GM23338 (cell line): Measurements from ENCODE around the gene CCDC134. TPM values are rescaled to one million over a fixed set of nuclear protein-coding genes. Genes with fewer than 3 reads are reported as not detected.

Experiments
- ATAC-seq: fragments of 200-7000 bp; cut with Tn5 transposase; 3 replicates; pipeline ENCODE4 v1.9.1; 2020
- DNase-seq: peaks from one replicate; pipeline ENCODE4 v3.0.0-alpha.2; 2015; ENCODE audit warnings: low spot score
- H2AFZ ChIP-seq: fragments of 200-600 bp; sonication (generic); 2 replicates; pipeline ENCODE4 v1.8.0; 2016; ENCODE audit warnings: antibody characterized with exemption, mild to moderate bottlenecking, moderate library complexity
- H3F3A ChIP-seq: fragments of 200-600 bp; sonication (generic); replicated peaks from 2 replicates; pipeline ENCODE4 v1.8.0; 2017; ENCODE audit warnings: antibody characterized with exemption, mixed run types, low read depth
- H3K27ac ChIP-seq: fragments of 200-600 bp; sonication (generic); 2 replicates; pipeline ENCODE4 v1.6.1; 2016; ENCODE audit warnings: low read depth
- H3K27me3 ChIP-seq: fragments of 200-600 bp; sonication (generic); 2 replicates; pipeline ENCODE4 v1.8.0; 2016; ENCODE audit warnings: mild to moderate bottlenecking, mixed run types, moderate library complexity; ENCODE audit not compliant: insufficient read depth
- H3K36me3 ChIP-seq: fragments of 200-600 bp; sonication (generic); 2 replicates; pipeline ENCODE4 v1.8.0; 2016; ENCODE audit warnings: mild to moderate bottlenecking; ENCODE audit not compliant: insufficient read depth
- H3K4me1 ChIP-seq: fragments of 200-600 bp; sonication (generic); 2 replicates; pipeline ENCODE4 v1.8.0; 2016; ENCODE audit warnings: mild to moderate bottlenecking, moderate library complexity; ENCODE audit not compliant: insufficient read depth
- H3K4me2 ChIP-seq: fragments of 200-600 bp; sonication (generic); 2 replicates; pipeline ENCODE4 v1.7.1; 2017; ENCODE audit warnings: mixed run types
- H3K4me3 ChIP-seq: fragments of 200-600 bp; sonication (generic); 2 replicates; pipeline ENCODE4 v1.6.1; 2016; ENCODE audit warnings: mixed run types
- H3K79me2 ChIP-seq: fragments of 200-600 bp; sonication (generic); replicated peaks from 2 replicates; pipeline ENCODE4 v1.8.0; 2017; ENCODE audit warnings: mild to moderate bottlenecking; ENCODE audit not compliant: insufficient read depth
- H3K9me2 ChIP-seq: fragments of 200-600 bp; sonication (generic); 2 replicates; pipeline ENCODE4 v1.8.0; 2017; ENCODE audit not compliant: insufficient read depth
- H4K20me1 ChIP-seq: fragments of 200-600 bp; sonication (generic); replicated peaks from 2 replicates; pipeline ENCODE4 v1.8.0; 2017; ENCODE audit warnings: mild to moderate bottlenecking; ENCODE audit not compliant: insufficient read depth
- H3K27ac Mint-ChIP-seq: 2 replicates; pipeline ENCODE4 v1.8.0; 2020; ENCODE audit warnings: inconsistent platforms, mild to moderate bottlenecking, moderate library complexity, mixed read lengths
- H3K27me3 Mint-ChIP-seq: 3 replicates; pipeline ENCODE4 v1.8.0; 2022; ENCODE audit warnings: low read depth, mild to moderate bottlenecking, moderate library complexity, mixed read lengths, inconsistent platforms; ENCODE audit not compliant: insufficient read depth, poor library complexity
- H3K36me3 Mint-ChIP-seq: 3 replicates; pipeline ENCODE4 v1.8.0; 2021; ENCODE audit warnings: low read depth, mild to moderate bottlenecking, inconsistent platforms, moderate library complexity, mixed read lengths
- H3K4me1 Mint-ChIP-seq: 3 replicates; pipeline ENCODE4 v1.8.0; 2020; ENCODE audit warnings: mild to moderate bottlenecking, inconsistent platforms, mixed read lengths
- H3K4me3 Mint-ChIP-seq: 3 replicates; pipeline ENCODE4 v1.8.0; 2021; ENCODE audit warnings: moderate library complexity, mild to moderate bottlenecking, inconsistent platforms, mixed read lengths
- H3K9me3 Mint-ChIP-seq: 3 replicates; pipeline ENCODE4 v1.8.0; 2020; ENCODE audit warnings: moderate library complexity, mild to moderate bottlenecking, inconsistent platforms, mixed read lengths
- CREB1 ChIP-seq: fragments of 250-450 bp; sonication (Bioruptor Pico); IDR thresholded peaks from 2 replicates; pipeline ENCODE4 v1.5.0; 2020; ENCODE audit warnings: low read depth, mild to moderate bottlenecking, moderate library complexity
- polyA plus RNA-seq: library from polyadenylated mRNA; unstranded; fragments of >200 nt; fragmentation: Nextera tagmentation; extraction: Ambion mirVana; gene quantifications from 2 replicates; pipeline ENCODE4 v1.2.1, GENCODE V29; 2016
- total RNA-seq: library from RNA; depleted of rRNA; stranded (reverse); fragments of >200 nt; shearing (Covaris generic); gene quantifications from 2 replicates; pipeline ENCODE4 v1.2.3, GENCODE V29; 2014
- TF ChIP-seq, protein P1 (sequence below): fragments of 250-450 bp; sonication (Bioruptor Pico); IDR thresholded peaks from 2 replicates; pipeline ENCODE4 v1.5.0; 2020; ENCODE audit warnings: mild to moderate bottlenecking, moderate library complexity
- TF ChIP-seq, protein P2 (sequence below), 2 experiments: fragments of 200-600 bp in 1 of 2; sonication (generic) in 1 of 2; conservative IDR thresholded peaks; 2 replicates each; pipeline versions ENCODE4 v1.5.1 to v1.6.1; 2016 to 2017; ENCODE audit warnings: antibody characterized with exemption in 2 of 2, low read depth in 2 of 2, mild to moderate bottlenecking in 2 of 2, moderate library complexity in 1 of 2

The CCDC134 gene
- total and polyA plus RNA-seq, 2 experiments from 2014 or later: 2.7 to 24.5 TPM

DNA sequence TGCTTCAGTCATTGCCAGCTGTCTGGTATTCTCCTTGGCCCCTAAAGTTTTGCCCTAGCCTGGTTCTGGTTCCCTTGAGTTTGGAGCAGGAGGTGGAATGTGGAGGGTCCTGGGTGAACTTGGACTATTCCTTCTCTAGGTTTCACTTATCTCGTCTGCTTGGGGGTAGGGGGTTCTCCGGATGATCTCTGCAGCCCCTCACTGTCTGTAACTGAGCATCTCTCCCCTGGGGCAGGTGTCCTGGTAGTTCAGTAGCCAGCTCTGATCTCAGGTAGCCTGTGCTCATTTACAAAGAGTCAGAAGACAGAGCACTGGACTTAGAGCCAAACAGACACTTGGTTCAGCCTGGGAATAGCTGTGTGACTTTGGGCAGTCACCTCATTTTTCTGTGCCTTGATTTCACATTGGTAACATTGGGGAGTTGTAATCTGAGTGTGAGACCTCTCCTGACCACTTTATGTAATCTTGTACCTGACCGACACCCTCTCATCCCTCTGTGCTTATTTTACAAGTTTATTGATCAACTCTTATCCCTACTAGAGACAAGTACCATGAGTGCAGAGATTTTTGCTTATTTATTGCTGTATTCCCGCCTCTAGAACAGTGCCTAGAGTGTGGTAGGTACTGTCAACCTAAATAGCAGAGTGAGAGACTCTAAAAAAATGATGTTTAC is 804 bp downstream of the CCDC134 start (continued):
- TF ChIP-seq, protein P1, sequence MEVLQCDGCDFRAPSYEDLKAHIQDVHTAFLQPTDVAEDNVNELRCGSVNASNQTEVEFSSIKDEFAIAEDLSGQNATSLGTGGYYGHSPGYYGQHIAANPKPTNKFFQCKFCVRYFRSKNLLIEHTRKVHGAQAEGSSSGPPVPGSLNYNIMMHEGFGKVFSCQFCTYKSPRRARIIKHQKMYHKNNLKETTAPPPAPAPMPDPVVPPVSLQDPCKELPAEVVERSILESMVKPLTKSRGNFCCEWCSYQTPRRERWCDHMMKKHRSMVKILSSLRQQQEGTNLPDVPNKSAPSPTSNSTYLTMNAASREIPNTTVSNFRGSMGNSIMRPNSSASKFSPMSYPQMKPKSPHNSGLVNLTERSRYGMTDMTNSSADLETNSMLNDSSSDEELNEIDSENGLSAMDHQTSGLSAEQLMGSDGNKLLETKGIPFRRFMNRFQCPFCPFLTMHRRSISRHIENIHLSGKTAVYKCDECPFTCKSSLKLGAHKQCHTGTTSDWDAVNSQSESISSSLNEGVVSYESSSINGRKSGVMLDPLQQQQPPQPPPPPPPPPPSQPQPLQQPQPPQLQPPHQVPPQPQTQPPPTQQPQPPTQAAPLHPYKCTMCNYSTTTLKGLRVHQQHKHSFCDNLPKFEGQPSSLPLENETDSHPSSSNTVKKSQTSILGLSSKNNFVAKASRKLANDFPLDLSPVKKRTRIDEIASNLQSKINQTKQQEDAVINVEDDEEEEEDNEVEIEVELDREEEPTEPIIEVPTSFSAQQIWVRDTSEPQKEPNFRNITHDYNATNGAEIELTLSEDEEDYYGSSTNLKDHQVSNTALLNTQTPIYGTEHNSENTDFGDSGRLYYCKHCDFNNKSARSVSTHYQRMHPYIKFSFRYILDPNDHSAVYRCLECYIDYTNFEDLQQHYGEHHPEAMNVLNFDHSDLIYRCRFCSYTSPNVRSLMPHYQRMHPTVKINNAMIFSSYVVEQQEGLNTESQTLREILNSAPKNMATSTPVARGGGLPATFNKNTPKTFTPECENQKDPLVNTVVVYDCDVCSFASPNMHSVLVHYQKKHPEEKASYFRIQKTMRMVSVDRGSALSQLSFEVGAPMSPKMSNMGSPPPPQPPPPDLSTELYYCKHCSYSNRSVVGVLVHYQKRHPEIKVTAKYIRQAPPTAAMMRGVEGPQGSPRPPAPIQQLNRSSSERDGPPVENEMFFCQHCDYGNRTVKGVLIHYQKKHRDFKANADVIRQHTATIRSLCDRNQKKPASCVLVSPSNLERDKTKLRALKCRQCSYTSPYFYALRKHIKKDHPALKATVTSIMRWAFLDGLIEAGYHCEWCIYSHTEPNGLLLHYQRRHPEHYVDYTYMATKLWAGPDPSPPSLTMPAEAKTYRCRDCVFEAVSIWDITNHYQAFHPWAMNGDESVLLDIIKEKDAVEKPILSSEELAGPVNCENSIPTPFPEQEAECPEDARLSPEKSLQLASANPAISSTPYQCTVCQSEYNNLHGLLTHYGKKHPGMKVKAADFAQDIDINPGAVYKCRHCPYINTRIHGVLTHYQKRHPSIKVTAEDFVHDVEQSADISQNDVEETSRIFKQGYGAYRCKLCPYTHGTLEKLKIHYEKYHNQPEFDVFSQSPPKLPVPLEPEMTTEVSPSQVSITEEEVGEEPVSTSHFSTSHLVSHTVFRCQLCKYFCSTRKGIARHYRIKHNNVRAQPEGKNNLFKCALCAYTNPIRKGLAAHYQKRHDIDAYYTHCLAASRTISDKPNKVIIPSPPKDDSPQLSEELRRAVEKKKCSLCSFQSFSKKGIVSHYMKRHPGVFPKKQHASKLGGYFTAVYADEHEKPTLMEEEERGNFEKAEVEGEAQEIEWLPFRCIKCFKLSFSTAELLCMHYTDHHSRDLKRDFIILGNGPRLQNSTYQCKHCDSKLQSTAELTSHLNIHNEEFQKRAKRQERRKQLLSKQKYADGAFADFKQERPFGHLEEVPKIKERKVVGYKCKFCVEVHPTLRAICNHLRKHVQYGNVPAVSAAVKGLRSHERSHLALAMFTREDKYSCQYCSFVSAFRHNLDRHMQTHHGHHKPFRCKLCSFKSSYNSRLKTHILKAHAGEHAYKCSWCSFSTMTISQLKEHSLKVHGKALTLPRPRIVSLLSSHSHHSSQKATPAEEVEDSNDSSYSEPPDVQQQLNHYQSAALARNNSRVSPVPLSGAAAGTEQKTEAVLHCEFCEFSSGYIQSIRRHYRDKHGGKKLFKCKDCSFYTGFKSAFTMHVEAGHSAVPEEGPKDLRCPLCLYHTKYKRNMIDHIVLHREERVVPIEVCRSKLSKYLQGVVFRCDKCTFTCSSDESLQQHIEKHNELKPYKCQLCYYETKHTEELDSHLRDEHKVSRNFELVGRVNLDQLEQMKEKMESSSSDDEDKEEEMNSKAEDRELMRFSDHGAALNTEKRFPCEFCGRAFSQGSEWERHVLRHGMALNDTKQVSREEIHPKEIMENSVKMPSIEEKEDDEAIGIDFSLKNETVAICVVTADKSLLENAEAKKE: no peak
- no peak for TF ChIP-seq CREB1 (CRISPR knock-in tag)

DNA sequence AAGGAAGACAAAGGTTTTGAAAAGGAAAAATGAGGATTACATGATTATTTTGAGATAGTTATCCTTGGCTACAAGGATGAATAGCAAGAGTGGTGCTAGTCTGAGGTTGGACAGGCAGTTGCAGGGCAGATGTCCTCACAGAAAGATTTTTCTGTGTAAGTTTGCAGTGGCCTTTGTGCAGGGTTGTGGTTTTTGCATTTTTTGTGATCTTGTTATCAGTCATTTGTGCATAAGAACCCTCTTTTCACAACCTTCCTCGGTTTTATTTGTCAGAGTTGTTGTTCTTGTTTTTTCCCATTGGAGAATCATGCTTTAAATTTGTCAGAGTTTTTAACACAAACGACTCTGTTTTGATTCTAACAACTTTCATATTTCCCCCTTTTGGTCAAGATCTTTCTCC is 1.4 kb downstream of the CCDC134 start:
- Histone ChIP-seq H3K4me2 (peak overlapping the region; percentile 99), H3K27ac (no peak overlapping the region), H3K79me2 (peaks cover 53% of the 10 kb centered on the region), H3K4me1 (peaks cover 19% of the 10 kb centered on the region), H3K4me3 (peak overlapping the region; percentile 94), H3K27me3 (no peaks in the 10 kb centered on the region), H2AFZ (no peak overlapping the region), H4K20me1 (peaks cover 6% of the 10 kb centered on the region; the same call in 1 of the 2 replicates), H3F3A (peaks cover 8% of the 10 kb centered on the region; the same call in 1 of the 2 replicates), H3K9me2 (no peaks in the 10 kb centered on the region), H3K36me3 (no peaks in the 10 kb centered on the region; the same call in 1 of the 2 replicates)
- no peak for DNase-seq
- Mint-ChIP-seq H3K36me3 (peaks cover 7% of the 10 kb centered on the region; the same call in 2 of the 3 replicates), H3K27me3 (peaks cover 5% of the 10 kb centered on the region), H3K4me1 (peaks cover 22% of the 10 kb centered on the region), H3K27ac (no peak overlapping the region), H3K4me3 (peak overlapping the region; percentile 89), H3K9me3 (no peaks in the 10 kb centered on the region)
- TF ChIP-seq, protein P2, sequence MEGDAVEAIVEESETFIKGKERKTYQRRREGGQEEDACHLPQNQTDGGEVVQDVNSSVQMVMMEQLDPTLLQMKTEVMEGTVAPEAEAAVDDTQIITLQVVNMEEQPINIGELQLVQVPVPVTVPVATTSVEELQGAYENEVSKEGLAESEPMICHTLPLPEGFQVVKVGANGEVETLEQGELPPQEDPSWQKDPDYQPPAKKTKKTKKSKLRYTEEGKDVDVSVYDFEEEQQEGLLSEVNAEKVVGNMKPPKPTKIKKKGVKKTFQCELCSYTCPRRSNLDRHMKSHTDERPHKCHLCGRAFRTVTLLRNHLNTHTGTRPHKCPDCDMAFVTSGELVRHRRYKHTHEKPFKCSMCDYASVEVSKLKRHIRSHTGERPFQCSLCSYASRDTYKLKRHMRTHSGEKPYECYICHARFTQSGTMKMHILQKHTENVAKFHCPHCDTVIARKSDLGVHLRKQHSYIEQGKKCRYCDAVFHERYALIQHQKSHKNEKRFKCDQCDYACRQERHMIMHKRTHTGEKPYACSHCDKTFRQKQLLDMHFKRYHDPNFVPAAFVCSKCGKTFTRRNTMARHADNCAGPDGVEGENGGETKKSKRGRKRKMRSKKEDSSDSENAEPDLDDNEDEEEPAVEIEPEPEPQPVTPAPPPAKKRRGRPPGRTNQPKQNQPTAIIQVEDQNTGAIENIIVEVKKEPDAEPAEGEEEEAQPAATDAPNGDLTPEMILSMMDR (conservative IDR thresholded peaks at IDR 0.05; ENCODE audit: low read depth in 2 of 2): no peak
- ATAC-seq: no peak
